Measurements from ENCODE around the gene ENAH. TPM values are rescaled to one million over a fixed set of nuclear protein-coding genes. Genes with fewer than 3 reads are reported as not detected.

ENAH gene
- total RNA-seq, 1 donor from 2014 or later, result 434 TPM

GRCh38 chr1:225611537-225612223 is 41.2 kb downstream of the ENAH start:
- no peak for DNase-seq (ENCODE audit: low spot score)
- Mint-ChIP-seq H3K36me3 (ENCODE audit: low read depth) (no peaks in the 10 kb centered on the region), H3K27ac (ENCODE audit: unreplicated experiment) (peak overlapping the region; percentile 82), H3K4me1 (ENCODE audit: low read depth) (peaks cover 73% of the 10 kb centered on the region), H3K4me3 (ENCODE audit: unreplicated experiment) (no peak overlapping the region), H3K27me3 (ENCODE audit: low read depth) (no peaks in the 10 kb centered on the region), H3K9me3 (ENCODE audit: low read depth) (no peaks in the 10 kb centered on the region)
- no peak for TF ChIP-seq CTCF (IDR thresholded peaks at IDR 0.05)

- H3K27ac Mint-ChIP-seq (ENCODE audit: unreplicated experiment), result peak overlapping the region; percentile 68
- TF ChIP-seq CTCF (IDR thresholded peaks at IDR 0.05), result no peak
- peaks cover 77% of the 10 kb centered on the region for H3K4me1 Mint-ChIP-seq (ENCODE audit: low read depth)
These were observed 42.4 kb downstream of the ENAH start for GRCh38 chr1:225610539-225610938.

GRCh38 chr1:225608014-225608796 is 44.7 kb downstream of the ENAH start:
- Mint-ChIP-seq H3K27ac (ENCODE audit: unreplicated experiment) (peak overlapping the region; percentile 86), H3K27me3 (ENCODE audit: low read depth) (no peaks in the 10 kb centered on the region), H3K4me1 (ENCODE audit: low read depth) (peaks cover 84% of the 10 kb centered on the region), H3K4me3 (ENCODE audit: unreplicated experiment) (no peak overlapping the region), H3K9me3 (ENCODE audit: low read depth) (no peaks in the 10 kb centered on the region), H3K36me3 (ENCODE audit: low read depth) (no peaks in the 10 kb centered on the region)
- no peak for DNase-seq (ENCODE audit: low spot score)
- TF ChIP-seq CTCF (IDR thresholded peaks at IDR 0.05), result no peak

More at GRCh38 chr1:225610539-225610938, 42.4 kb downstream of the ENAH start:
- no peak for DNase-seq (ENCODE audit: low spot score)
- no peaks in the 10 kb centered on the region for H3K9me3 Mint-ChIP-seq (ENCODE audit: low read depth)
- no peaks in the 10 kb centered on the region for H3K36me3 Mint-ChIP-seq (ENCODE audit: low read depth)
- H3K27me3 Mint-ChIP-seq (ENCODE audit: low read depth), result no peaks in the 10 kb centered on the region
- no peak overlapping the region for H3K4me3 Mint-ChIP-seq (ENCODE audit: unreplicated experiment)

- Mint-ChIP-seq H3K4me1 (ENCODE audit: low read depth) (peaks cover 84% of the 10 kb centered on the region), H3K27ac (ENCODE audit: unreplicated experiment) (peak overlapping the region; percentile 93), H3K9me3 (ENCODE audit: low read depth) (no peaks in the 10 kb centered on the region), H3K36me3 (ENCODE audit: low read depth) (no peaks in the 10 kb centered on the region), H3K4me3 (ENCODE audit: unreplicated experiment) (no peak overlapping the region), H3K27me3 (ENCODE audit: low read depth) (no peaks in the 10 kb centered on the region)
- no peak for DNase-seq (ENCODE audit: low spot score)
- TF ChIP-seq CTCF (IDR thresholded peaks at IDR 0.05), result no peak
These were observed 45.6 kb downstream of the ENAH start for GRCh38 chr1:225607355-225607754.

GRCh38 chr1:225603538-225604354 is 49.2 kb downstream of the ENAH start:
- DNase-seq (ENCODE audit: low spot score), result no peak
- Mint-ChIP-seq H3K27ac (ENCODE audit: unreplicated experiment) (peak overlapping the region; percentile 74), H3K4me3 (ENCODE audit: unreplicated experiment) (no peak overlapping the region), H3K27me3 (ENCODE audit: low read depth) (no peaks in the 10 kb centered on the region), H3K36me3 (ENCODE audit: low read depth) (peaks cover 9% of the 10 kb centered on the region), H3K9me3 (ENCODE audit: low read depth) (peaks cover 6% of the 10 kb centered on the region), H3K4me1 (ENCODE audit: low read depth) (peaks cover 85% of the 10 kb centered on the region)
- TF ChIP-seq CTCF (IDR thresholded peaks at IDR 0.05), result no peak

All from chondrocyte (in vitro differentiated cells).